SK-N-MC (cell line): ENCODE data around the gene NAPG.
"Not testable (repeated sequence)": the region's sequence is repeated elsewhere in the genome, so short reads cannot be mapped to it uniquely, and the experiment has no call there.

Experiments
- DNase-seq: peaks from one replicate; pipeline ENCODE4 v3.0.0-alpha.2; 2011; ENCODE audit warnings: low read depth, low spot score
- H3K27ac ChIP-seq: fragments of 200-600 bp; sonication (generic); 2 replicates; pipeline ENCODE4 v1.5.1; 2016; ENCODE audit warnings: mixed run types
- H3K36me3 ChIP-seq: fragments of 200-600 bp; sonication (generic); 2 replicates; pipeline ENCODE4 v1.6.1; 2017; ENCODE audit warnings: antibody characterized with exemption, low read length, mixed read lengths; ENCODE audit not compliant: insufficient read depth
- H3K4me3 ChIP-seq: fragments of 200-600 bp; sonication (generic); 2 replicates; pipeline ENCODE4 v1.5.1; 2016
- H3K9ac ChIP-seq: fragments of 200-600 bp; sonication (generic); 2 replicates; pipeline ENCODE4 v1.8.0; 2017; ENCODE audit warnings: mixed run types, mixed read lengths; ENCODE audit not compliant: insufficient read length
- H3K9me3 ChIP-seq: fragments of 200-600 bp; sonication (generic); 2 replicates; pipeline ENCODE4 v1.6.1; 2017; ENCODE audit warnings: low read depth, mild to moderate bottlenecking, antibody characterized with exemption, low read length, moderate library complexity, mixed read lengths
- EZH2 ChIP-seq: fragments of 200-600 bp; sonication (generic); IDR thresholded peaks from one replicate; pipeline ENCODE4 v1.6.1; 2017; ENCODE audit warnings: antibody characterized with exemption
- FOXP2 ChIP-seq: optimal IDR thresholded peaks from 2 replicates; pipeline ENCODE3; 2011; ENCODE audit warnings: mild to moderate bottlenecking, moderate library complexity; ENCODE audit not compliant: insufficient read depth; ENCODE audit errors: extremely low read length, control extremely low read depth
- POLR2AphosphoS5 ChIP-seq: IDR thresholded peaks from 2 replicates; pipeline ENCODE4 v1.6.1; 2012; ENCODE audit warnings: mild to moderate bottlenecking, low read depth, low read length, borderline replicate concordance

NAPG gene

DNA sequence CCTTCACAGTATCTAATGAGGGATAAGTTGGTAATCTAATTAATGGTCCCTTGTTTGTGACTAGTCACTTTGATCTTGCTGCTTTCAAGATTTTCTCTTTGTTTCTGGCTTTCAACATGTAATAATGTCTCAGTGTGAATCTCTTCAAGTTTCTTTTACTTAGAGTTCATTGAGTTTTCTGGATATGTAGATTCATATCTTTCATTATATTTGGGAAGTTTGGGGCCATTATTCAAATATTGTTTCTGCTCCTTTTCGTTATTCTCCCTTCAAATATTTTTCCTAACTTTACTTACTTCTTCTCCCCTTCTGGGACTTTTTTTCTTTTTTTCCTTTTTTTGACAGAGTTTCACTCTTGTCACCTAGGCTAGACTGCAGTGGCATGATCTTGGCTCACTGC lies 21.1 kb upstream of the NAPG start:
- Histone ChIP-seq H3K36me3 (no peaks in the 10 kb centered on the region), H3K9me3 (peaks cover 3% of the 10 kb centered on the region; the same call in 1 of the 2 replicates), H3K27ac (no peak overlapping the region), H3K4me3 (no peak overlapping the region), H3K9ac (no peak overlapping the region)
- no peak for DNase-seq
- TF ChIP-seq FOXP2 (no peak), EZH2 (no peak), POLR2AphosphoS5 (no peak)

DNA sequence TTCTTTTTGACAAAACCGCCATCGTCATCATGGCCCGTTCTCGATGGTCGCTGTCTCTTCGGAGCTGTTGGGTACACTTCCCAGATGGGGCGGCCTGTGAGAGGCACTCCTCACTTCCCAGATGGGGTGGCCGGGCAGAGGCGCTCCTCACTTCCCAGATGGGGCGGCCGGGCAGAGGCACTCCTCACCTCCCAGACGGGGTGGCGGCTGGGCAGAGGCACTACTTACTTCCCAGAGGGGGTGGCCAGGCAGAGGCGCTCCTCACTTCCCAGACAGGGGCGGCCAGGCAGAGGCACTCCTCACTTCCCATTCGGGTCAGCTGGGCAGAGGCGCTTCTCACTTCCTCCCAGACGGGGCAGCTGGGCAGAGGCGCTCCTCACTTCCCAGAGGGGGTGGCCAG lies 19.9 kb upstream of the NAPG start:
- not testable (repeated sequence) for H3K27ac ChIP-seq, H3K9ac ChIP-seq, H3K9me3 ChIP-seq, H3K36me3 ChIP-seq, DNase-seq, H3K4me3 ChIP-seq

DNA sequence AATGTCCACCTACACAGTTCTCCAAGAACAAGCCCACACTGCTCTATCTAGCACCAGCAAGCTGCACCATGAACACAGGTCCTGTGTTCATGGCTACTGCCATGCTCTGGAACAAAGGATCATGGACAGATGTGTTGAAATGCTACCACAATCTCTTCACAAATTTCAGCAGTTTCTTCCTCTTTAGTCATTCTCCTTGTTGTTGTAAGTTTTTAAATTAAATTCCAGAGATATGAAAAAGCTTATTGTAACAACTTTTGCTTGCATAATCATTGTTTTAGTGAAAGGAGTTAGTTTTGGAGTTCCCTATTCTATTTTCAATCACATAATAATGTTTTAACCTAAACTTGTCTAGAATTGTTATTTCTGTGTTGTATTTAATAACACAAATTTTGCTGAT lies 17.2 kb upstream of the NAPG start:
- H3K9ac ChIP-seq, result no peak overlapping the region
- DNase-seq, result no peak
- H3K36me3 ChIP-seq, result no peaks in the 10 kb centered on the region
- no peak overlapping the region for H3K4me3 ChIP-seq
- TF ChIP-seq POLR2AphosphoS5, result no peak
- no peak for TF ChIP-seq EZH2
- no peak for TF ChIP-seq FOXP2
- H3K9me3 ChIP-seq, result peaks cover 3% of the 10 kb centered on the region; the same call in 1 of the 2 replicates
- no peak overlapping the region for H3K27ac ChIP-seq

DNA sequence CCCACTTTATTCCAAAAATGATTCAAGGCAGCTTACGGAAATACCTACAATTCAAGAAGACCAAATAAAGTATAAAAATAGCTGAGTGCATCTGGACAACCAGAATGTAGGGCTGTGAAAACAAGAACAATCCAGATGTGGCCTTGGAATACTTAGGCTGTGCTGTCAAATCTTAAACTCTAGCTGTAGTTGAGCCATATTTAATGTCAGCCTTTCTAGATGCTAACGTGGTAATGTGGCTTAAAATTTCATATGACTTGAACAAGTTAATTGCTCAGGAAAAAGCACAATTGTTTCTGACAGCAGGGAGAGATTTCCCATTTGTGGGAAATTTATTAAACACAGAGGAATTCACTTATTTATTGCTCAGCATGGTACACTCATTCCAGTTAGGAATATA lies 14.6 kb upstream of the NAPG start:
- Histone ChIP-seq H3K9me3 (peaks cover 3% of the 10 kb centered on the region; the same call in 1 of the 2 replicates), H3K4me3 (no peak overlapping the region), H3K27ac (no peak overlapping the region), H3K9ac (no peak overlapping the region), H3K36me3 (no peaks in the 10 kb centered on the region)
- TF ChIP-seq EZH2 (no peak), POLR2AphosphoS5 (no peak), FOXP2 (no peak)
- DNase-seq, result no peak

DNA sequence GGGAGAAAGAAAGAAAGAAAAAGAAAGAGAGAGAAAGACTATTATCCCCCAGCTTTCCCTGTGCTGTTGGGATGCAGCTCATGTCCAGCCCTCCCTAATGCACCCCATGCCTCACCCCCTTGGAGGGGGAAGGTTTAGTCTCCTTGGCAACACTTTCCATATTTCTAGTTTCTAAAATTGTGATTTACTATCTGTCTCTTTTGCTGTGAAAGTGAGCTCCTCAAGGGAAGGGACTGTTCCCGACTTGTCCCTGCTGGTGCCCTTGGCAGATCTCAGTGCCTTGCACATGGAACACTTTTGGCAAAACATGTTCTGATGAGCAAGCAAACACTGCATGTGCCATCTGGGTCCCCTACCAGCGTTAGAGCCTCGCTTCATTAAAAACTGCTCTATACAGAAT lies 11.7 kb upstream of the NAPG start:
- Histone ChIP-seq H3K4me3 (peak overlapping the region; percentile 43), H3K9ac (peak overlapping the region; percentile 27), H3K9me3 (peaks cover 13% of the 10 kb centered on the region; the same call in 1 of the 2 replicates), H3K27ac (peak overlapping the region; percentile 97), H3K36me3 (no peaks in the 10 kb centered on the region)
- no peak for TF ChIP-seq FOXP2
- TF ChIP-seq POLR2AphosphoS5, result no peak
- TF ChIP-seq EZH2, result no peak
- no peak for DNase-seq

DNA sequence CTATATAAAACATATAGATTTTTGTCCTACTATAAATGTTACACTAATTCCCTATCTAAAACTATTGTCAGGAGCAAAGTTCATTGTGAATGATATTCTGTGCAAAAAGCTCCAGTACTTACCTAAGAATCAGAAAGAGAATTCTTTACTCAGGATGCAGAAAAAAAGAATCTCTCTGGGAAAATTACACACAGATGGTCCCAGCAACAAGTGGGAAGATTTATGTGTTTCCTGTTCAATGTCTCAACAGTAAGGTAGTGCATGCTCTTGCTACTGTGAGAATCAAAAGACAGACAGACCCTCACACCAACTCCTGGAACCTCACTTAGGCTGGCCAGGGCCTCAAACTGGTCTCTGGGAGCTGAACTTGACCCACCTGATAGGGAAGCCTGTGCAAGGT lies 11.2 kb upstream of the NAPG start:
- no peaks in the 10 kb centered on the region for H3K36me3 ChIP-seq
- no peak for TF ChIP-seq EZH2
- TF ChIP-seq POLR2AphosphoS5, result no peak
- TF ChIP-seq FOXP2, result no peak
- H3K4me3 ChIP-seq, result no peak overlapping the region
- peak overlapping the region; percentile 27 for H3K9ac ChIP-seq
- no peak for DNase-seq
- H3K9me3 ChIP-seq, result peaks cover 10% of the 10 kb centered on the region; the same call in 1 of the 2 replicates
- peak overlapping the region; percentile 97 for H3K27ac ChIP-seq

DNA sequence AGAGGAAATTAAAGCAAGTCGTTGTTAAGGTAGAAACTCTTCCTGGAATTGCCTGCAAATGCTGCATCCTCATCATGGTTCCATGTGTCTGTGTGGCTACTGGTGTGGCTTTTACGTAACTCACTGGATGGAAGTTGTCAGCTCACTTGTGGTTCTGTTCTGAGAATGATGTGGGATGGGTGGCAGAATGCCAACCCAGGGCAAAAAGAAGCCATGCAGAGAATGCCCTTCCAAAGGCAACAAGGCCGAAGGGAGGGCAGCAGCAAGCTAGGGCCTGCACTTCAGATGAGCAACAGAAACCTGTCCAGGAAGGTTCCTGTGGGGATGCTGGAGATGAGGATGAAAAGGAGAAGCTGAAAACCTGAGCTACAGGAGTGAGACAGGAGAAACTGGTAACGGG lies 10.4 kb upstream of the NAPG start:
- no peak for TF ChIP-seq EZH2
- TF ChIP-seq POLR2AphosphoS5, result no peak
- no peak for TF ChIP-seq FOXP2
- Histone ChIP-seq H3K36me3 (no peaks in the 10 kb centered on the region), H3K9ac (no peak overlapping the region), H3K27ac (peak overlapping the region; percentile 97), H3K4me3 (no peak overlapping the region), H3K9me3 (peaks cover 10% of the 10 kb centered on the region; the same call in 1 of the 2 replicates)
- DNase-seq, result no peak

DNA sequence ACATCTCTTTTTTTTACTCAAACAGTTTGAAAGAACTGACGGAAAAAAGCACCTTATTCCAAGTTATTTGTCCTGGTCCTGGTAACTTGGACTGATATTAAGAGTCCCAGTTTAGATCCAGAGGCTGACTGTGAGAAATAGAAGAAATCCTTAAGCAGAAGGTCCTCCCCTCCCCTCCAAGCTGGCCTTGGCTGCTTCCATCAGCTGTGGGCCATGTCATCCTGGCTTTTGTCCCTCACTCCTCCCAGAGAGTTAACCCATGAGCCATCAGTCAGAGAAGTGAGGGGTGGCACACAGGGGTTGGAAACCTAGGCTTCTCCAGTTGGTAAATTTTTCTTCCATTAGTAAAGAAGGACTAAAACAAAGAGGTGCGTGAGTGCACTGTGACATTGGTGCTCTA lies 9.7 kb upstream of the NAPG start:
- no peak for DNase-seq
- no peak for TF ChIP-seq POLR2AphosphoS5
- Histone ChIP-seq H3K9ac (no peak overlapping the region), H3K36me3 (no peaks in the 10 kb centered on the region), H3K9me3 (peaks cover 10% of the 10 kb centered on the region; the same call in 1 of the 2 replicates), H3K27ac (peak overlapping the region; percentile 97), H3K4me3 (no peak overlapping the region)

DNA sequence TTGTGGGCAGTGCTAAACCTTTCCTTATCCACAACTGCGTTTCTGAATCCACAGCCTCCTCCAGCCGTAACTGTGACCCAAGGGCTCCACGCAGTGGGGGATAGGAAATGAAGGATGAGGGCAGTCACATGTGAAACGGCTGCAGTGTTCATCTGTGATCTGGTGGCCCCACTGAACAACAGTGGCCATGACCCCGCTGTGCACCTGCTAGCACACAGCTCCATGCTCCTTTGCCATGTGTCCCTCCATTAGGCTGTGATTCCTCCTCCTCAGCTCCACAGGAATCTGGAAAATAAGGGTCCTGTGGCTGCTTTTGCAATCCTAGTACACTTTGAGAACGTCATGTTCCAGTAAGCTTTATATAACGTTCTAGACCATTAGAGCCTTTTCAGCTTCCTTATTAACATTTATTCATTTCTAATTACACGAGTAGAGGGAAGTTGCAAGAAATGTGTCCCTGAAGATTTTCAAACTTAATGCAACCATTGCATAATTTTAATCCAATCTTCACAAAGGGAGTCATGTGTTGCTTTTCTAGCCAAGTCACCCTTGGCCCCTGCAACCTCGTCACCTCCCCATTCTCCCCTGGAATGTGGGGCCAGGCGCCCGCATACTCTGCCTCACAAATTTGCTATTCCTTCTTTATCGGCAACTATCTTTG lies 7.1 kb upstream of the NAPG start:
- peak overlapping the region; percentile 76; the same call in 1 of the 2 replicates for H3K4me3 ChIP-seq
- no peak for DNase-seq
- H3K9me3 ChIP-seq, result peaks cover 10% of the 10 kb centered on the region; the same call in 1 of the 2 replicates
- H3K36me3 ChIP-seq, result no peaks in the 10 kb centered on the region
- H3K27ac ChIP-seq, result peak overlapping the region; percentile 100
- peak overlapping the region; percentile 85 for H3K9ac ChIP-seq
- TF ChIP-seq FOXP2 (no peak), POLR2AphosphoS5 (no peak), EZH2 (no peak)

DNA sequence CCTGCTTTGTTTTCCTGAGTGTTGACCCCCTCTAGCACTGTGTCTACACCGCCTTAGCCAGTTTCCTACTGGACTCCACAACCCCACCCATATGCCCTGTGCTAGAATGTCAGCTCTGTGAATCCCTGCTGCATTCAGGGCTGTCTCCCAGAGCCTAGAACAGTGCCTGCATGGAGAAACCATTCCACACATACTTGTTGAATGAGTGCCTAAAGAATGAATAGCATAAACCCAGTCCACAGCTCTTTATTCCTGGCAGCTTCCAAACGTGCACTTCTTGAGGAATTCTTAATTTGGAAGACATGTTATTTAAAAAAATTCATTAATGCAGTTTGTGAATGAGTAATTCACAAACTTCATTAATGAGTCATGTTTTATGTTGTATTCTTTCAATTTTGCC lies 6.5 kb upstream of the NAPG start:
- Histone ChIP-seq H3K4me3 (peak overlapping the region; percentile 76), H3K9ac (peak overlapping the region; percentile 85), H3K27ac (peak overlapping the region; percentile 100), H3K9me3 (peaks cover 10% of the 10 kb centered on the region; the same call in 1 of the 2 replicates), H3K36me3 (no peaks in the 10 kb centered on the region)
- TF ChIP-seq FOXP2 (no peak), POLR2AphosphoS5 (no peak), EZH2 (no peak)
- DNase-seq, result no peak
